Natural killer cell (primary cell): Measurements from ENCODE around the gene ASMTL. TPM values are rescaled to one million over a fixed set of nuclear protein-coding genes. Genes with fewer than 3 reads are reported as not detected.

Experiments used
- ATAC-seq, 3 donors: fragments of 150-1000 bp in 2 of 3; fragments of 200-7000 bp in 1 of 3; cut with Tn5 transposase; 1 replicate in 1 of 3; 2 replicates in 2 of 3; pipeline ENCODE4 v1.10.0; 2021; ENCODE audit warnings: mild to moderate bottlenecking in 2 of 3, moderate library complexity in 2 of 3
- DNase-seq, 2 donors: peaks; one replicate each; pipeline versions ENCODE4 v3.0.0 to v3.0.0-alpha.2; 2013 to 2021; ENCODE audit warnings: mixed read lengths in 1 of 2
- H3K27ac ChIP-seq: one replicate; pipeline ENCODE4 v1.5.1; 2013; ENCODE audit warnings: mild to moderate bottlenecking, low read length
- H3K27me3 ChIP-seq: one replicate; pipeline ENCODE4 v1.6.1; 2013; ENCODE audit warnings: low read length; ENCODE audit not compliant: control insufficient read depth, insufficient read depth
- H3K36me3 ChIP-seq: one replicate; pipeline ENCODE4 v1.6.1; 2013; ENCODE audit warnings: low read length; ENCODE audit not compliant: control insufficient read depth, insufficient read depth
- H3K4me1 ChIP-seq: one replicate; pipeline ENCODE4 v1.6.1; 2013; ENCODE audit warnings: low read length; ENCODE audit not compliant: control insufficient read depth, insufficient read depth
- H3K4me3 ChIP-seq: one replicate; pipeline ENCODE4 v1.5.1; 2013; ENCODE audit warnings: low read length
- H3K9me3 ChIP-seq: one replicate; pipeline ENCODE4 v1.6.1; 2013; ENCODE audit warnings: low read length; ENCODE audit not compliant: control insufficient read depth, insufficient read depth
- H3K27ac Mint-ChIP-seq, 2 donors: one replicate each; pipeline ENCODE4 v1.8.0; 2022; ENCODE audit warnings: mild to moderate bottlenecking in 2 of 2, mixed read lengths in 2 of 2, moderate library complexity in 1 of 2
- H3K27me3 Mint-ChIP-seq, 2 donors: one replicate each; pipeline ENCODE4 v1.8.0; 2022; ENCODE audit warnings: low read depth in 2 of 2, mixed read lengths in 2 of 2
- H3K36me3 Mint-ChIP-seq: one replicate; pipeline ENCODE4 v1.8.0; 2022; ENCODE audit warnings: mixed read lengths
- H3K4me1 Mint-ChIP-seq, 2 donors: one replicate each; pipeline ENCODE4 v1.8.0; 2022; ENCODE audit warnings: mixed read lengths in 2 of 2
- H3K4me3 Mint-ChIP-seq: one replicate; pipeline ENCODE4 v1.8.0; 2022; ENCODE audit warnings: mild to moderate bottlenecking, moderate library complexity, mixed read lengths
- H3K9me3 Mint-ChIP-seq, 2 donors: one replicate each; pipeline ENCODE4 v1.8.0; 2022; ENCODE audit warnings: mixed read lengths in 2 of 2
- WGBS: methylation state at CpG from one replicate; pipeline ENCODE4 v1.1.7; 2013; ENCODE audit warnings: missing lambda C conversion rate; ENCODE audit not compliant: insufficient coverage; 5-methylcytosine and 5-hydroxymethylcytosine counted together
- intact Hi-C: fragments of 100-400 bp; cut with micrococcal nuclease; formaldehyde crosslinking; loops from one replicate; pipeline ENCODE4 v1.14.2; 2022
- total RNA-seq, 4 donors: library from RNA; stranded (reverse); fragments of 120-200 nt in 1 of 4; gene quantifications; one replicate each; pipeline versions ENCODE4 v1.2.3 to v1.2.4, GENCODE V29; 2013 to 2022
- TF ChIP-seq, protein P1 (sequence below): fragments of 200-600 bp; IDR thresholded peaks from one replicate; pipeline ENCODE4 v1.8.0; 2022; ENCODE audit warnings: antibody characterized with exemption

Gene ASMTL
- total RNA-seq, 3 donors from 2014 or later (not counting 1 experiment from before 2014, with no cell fraction given) = 58.5 to 80.3 (median 66.1) TPM

DNA sequence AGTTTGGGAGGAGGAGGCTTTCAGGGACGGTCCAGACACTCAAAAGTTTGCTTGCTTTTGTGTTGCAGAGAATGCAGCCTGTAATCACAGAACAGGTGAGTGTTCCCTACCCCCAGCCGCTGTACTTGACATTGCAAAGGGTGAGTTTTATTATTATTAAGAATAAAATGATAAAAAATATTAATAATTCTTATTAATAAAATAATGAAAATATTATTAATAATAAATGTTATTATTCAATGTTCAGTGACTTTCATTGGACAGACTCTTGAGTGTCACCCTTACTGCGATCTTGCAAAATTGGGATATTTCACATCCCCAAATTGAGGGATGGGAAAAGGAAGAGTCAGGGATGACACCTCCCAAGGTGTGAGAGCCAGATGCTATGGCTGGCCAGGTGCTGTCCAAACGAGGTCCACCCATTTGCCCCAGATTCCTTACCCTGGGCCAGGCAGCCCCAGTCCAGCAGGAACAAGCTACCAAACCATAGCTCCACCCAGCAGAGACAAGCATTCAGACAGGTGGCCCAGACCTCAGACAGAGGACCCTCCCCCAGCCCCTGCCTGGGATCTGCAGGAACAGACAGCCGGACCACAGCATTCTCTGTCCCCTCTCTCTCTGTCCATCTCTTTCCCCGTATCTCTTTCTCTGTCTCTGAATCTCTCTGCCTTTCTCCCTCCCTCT, 93.8 kb downstream of the ASMTL start:
- Histone ChIP-seq H3K27me3 (no peaks in the 10 kb centered on the region), H3K36me3 (peaks cover 3% of the 10 kb centered on the region), H3K9me3 (peaks cover 5% of the 10 kb centered on the region), H3K4me1 (peaks cover 3% of the 10 kb centered on the region), H3K27ac (no peak overlapping the region), H3K4me3 (no peak overlapping the region)
- H3K36me3 Mint-ChIP-seq = no peaks in the 10 kb centered on the region
- TF ChIP-seq, protein P1, sequence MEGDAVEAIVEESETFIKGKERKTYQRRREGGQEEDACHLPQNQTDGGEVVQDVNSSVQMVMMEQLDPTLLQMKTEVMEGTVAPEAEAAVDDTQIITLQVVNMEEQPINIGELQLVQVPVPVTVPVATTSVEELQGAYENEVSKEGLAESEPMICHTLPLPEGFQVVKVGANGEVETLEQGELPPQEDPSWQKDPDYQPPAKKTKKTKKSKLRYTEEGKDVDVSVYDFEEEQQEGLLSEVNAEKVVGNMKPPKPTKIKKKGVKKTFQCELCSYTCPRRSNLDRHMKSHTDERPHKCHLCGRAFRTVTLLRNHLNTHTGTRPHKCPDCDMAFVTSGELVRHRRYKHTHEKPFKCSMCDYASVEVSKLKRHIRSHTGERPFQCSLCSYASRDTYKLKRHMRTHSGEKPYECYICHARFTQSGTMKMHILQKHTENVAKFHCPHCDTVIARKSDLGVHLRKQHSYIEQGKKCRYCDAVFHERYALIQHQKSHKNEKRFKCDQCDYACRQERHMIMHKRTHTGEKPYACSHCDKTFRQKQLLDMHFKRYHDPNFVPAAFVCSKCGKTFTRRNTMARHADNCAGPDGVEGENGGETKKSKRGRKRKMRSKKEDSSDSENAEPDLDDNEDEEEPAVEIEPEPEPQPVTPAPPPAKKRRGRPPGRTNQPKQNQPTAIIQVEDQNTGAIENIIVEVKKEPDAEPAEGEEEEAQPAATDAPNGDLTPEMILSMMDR = no peak
- no peak overlapping the region for H3K27ac Mint-ChIP-seq
- intact Hi-C loops = no loop called here
- H3K4me3 Mint-ChIP-seq = no peak overlapping the region
- ATAC-seq = peak in 1 of 3 donors; percentile 36
- WGBS = 89% methylated on average over 5 of the region's 6 CpGs
- no peaks in the 10 kb centered on the region for H3K27me3 Mint-ChIP-seq
- no peak for DNase-seq
- H3K4me1 Mint-ChIP-seq = peaks cover 0 to 7% of the 10 kb centered on the region in 2 donors
- H3K9me3 Mint-ChIP-seq = peaks cover 0 to 7% of the 10 kb centered on the region in 2 donors

DNA sequence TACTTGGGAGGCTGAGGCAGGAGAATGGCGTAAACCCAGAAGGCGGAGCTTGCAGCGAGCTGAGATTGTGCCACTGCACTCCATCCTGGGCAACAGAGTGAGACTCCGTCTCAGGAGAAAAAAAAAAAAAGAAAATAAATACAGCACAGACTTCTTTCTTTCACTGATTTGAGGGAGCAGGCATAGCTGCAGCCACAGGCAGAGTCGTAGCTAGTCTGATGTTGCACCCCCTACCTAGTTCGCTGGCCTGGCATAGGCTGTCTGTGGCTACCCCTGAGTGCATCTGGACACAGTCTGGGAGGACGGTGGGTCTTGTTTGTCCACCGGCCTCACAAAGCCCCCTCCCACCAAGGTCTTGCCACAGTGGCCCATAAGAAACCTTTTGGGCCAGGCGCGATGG, 94.7 kb downstream of the ASMTL start:
- Histone ChIP-seq H3K4me3 (no peak overlapping the region), H3K9me3 (peaks cover 5% of the 10 kb centered on the region), H3K27me3 (no peaks in the 10 kb centered on the region), H3K27ac (no peak overlapping the region), H3K4me1 (peaks cover 3% of the 10 kb centered on the region), H3K36me3 (peaks cover 3% of the 10 kb centered on the region)
- TF ChIP-seq, protein P1 = no peak
- peaks cover 0 to 7% of the 10 kb centered on the region in 2 donors for H3K9me3 Mint-ChIP-seq
- DNase-seq = no peak
- ATAC-seq = no peak
- 98% methylated on average over 9 of the region's 10 CpGs for WGBS
- H3K27me3 Mint-ChIP-seq = no peaks in the 10 kb centered on the region
- peaks cover 0 to 7% of the 10 kb centered on the region in 2 donors for H3K4me1 Mint-ChIP-seq
- intact Hi-C loops = no loop called here
- no peak overlapping the region for H3K4me3 Mint-ChIP-seq
- H3K36me3 Mint-ChIP-seq = no peaks in the 10 kb centered on the region
- H3K27ac Mint-ChIP-seq = no peak overlapping the region

DNA sequence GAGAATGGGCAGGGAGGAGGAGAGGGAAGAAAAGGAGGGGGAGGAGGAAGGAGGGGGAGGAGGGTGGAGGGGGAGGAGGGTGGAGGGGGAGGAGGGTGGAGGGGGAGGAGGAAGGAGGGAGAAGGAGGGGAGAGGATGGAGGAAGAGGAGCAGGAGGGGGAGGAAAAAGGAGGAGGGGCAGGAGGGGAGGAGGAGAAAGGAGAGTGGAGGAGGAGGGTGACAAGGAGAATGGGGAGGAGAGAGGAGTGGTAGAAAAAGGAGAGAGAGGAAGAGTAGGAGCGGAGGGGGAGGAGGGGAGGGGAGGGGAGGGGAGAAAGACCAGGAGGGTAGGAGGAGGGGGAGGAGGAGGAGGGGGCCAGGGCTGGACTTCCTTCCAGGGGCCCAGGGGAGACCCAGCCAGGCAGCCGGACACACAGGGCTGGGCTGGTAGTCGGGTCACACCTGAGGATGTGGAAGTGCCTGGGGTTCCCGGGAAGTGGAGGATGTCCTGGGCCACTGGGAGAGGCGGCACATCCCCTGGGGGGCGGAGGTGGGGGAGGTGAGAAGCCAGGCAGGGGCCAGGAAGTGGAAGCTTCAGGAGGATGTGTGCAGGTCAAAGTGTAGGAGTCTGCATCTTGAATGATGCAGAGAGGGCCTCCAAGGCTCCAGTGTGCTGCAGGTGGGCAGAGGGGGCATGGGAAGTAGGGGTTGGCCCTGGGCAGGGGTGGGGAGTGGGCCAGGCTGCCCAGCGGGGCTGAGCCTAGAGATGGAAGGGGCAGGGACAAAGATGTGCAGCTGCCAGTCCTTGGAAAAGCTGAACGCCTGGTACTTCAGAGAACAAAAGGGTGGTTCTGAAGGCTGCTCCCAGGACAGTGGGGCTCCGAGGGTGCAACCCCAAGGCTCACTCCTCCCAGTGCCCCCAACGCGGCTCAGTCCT, 97.3 kb downstream of the ASMTL start:
- no peak overlapping the region for H3K27ac ChIP-seq
- H3K4me1 ChIP-seq = peaks cover 3% of the 10 kb centered on the region
- no peaks in the 10 kb centered on the region for H3K36me3 Mint-ChIP-seq
- intact Hi-C loops = no loop called here
- peaks cover 0 to 7% of the 10 kb centered on the region in 2 donors for H3K9me3 Mint-ChIP-seq
- H3K27me3 Mint-ChIP-seq = no peaks in the 10 kb centered on the region
- 52% methylated on average over 11 of the region's 11 CpGs for WGBS
- TF ChIP-seq, protein P1 = no peak
- DNase-seq = no peak
- peak in 1 of 3 donors; percentile 38 for ATAC-seq
- peaks cover 3% of the 10 kb centered on the region for H3K36me3 ChIP-seq
- H3K4me1 Mint-ChIP-seq = peaks cover 0 to 7% of the 10 kb centered on the region in 2 donors
- no peaks in the 10 kb centered on the region for H3K27me3 ChIP-seq
- peaks cover 5% of the 10 kb centered on the region for H3K9me3 ChIP-seq
- no peak overlapping the region for H3K4me3 ChIP-seq
- no peak overlapping the region for H3K4me3 Mint-ChIP-seq
- H3K27ac Mint-ChIP-seq = peak overlapping the region in 1 of 2 donors; percentile 61
